GM12878 (cell line): Measurements from ENCODE around the gene USP47. TPM values are rescaled to one million over a fixed set of nuclear protein-coding genes. Genes with fewer than 3 reads are reported as not detected.

ENCODE experiments used
- CHD4 ChIP-seq: fragments of 200-600 bp; sonication (generic); IDR thresholded peaks from 2 replicates; pipeline ENCODE4 v1.6.1; 2016; ENCODE audit warnings: mild to moderate bottlenecking
- E4F1 ChIP-seq: fragments of 450-650 bp; IDR thresholded peaks from 2 replicates; pipeline ENCODE4 v1.6.1; 2018; ENCODE audit warnings: borderline replicate concordance, mild to moderate bottlenecking; ENCODE audit not compliant: partially characterized antibody
- EGR1 ChIP-seq, 2 experiments: IDR thresholded peaks; 1 replicate in 1 of 2; 2 replicates in 1 of 2; pipeline ENCODE4 v1.6.1; 2011 to 2012; ENCODE audit warnings: low read depth in 2 of 2, low read length in 2 of 2, borderline replicate concordance in 1 of 2, mild to moderate bottlenecking in 1 of 2, moderate library complexity in 1 of 2
- GATAD2B ChIP-seq: fragments of 450-650 bp; conservative IDR thresholded peaks from 2 replicates; pipeline ENCODE4 v1.6.1; 2017; ENCODE audit warnings: low read depth, mild to moderate bottlenecking, moderate library complexity
- HDAC2 ChIP-seq: fragments of 200-600 bp; sonication (generic); IDR thresholded peaks from 2 replicates; pipeline ENCODE4 v1.6.1; 2017
- JUNB ChIP-seq: IDR thresholded peaks from 2 replicates; pipeline ENCODE4 v1.6.1; 2016; ENCODE audit warnings: antibody characterized with exemption, mild to moderate bottlenecking
- KLF5 ChIP-seq: fragments of 450-650 bp; IDR thresholded peaks from 2 replicates; pipeline ENCODE4 v1.6.1; 2014; ENCODE audit warnings: mild to moderate bottlenecking; ENCODE audit not compliant: partially characterized antibody
- SUPT20H ChIP-seq: IDR thresholded peaks from 2 replicates; pipeline ENCODE4 v1.6.1; 2011; ENCODE audit warnings: low read depth, mild to moderate bottlenecking, low read length, moderate library complexity, borderline replicate concordance; ENCODE audit not compliant: control insufficient read depth
- ZBTB33 ChIP-seq: fragments of 450-650 bp; IDR thresholded peaks from 2 replicates; pipeline ENCODE4 v1.6.1; 2017; ENCODE audit warnings: mild to moderate bottlenecking
- ZNF217 ChIP-seq: fragments of 450-650 bp; IDR thresholded peaks from 2 replicates; pipeline ENCODE4 v1.6.1; 2017; ENCODE audit warnings: antibody characterized with exemption, mild to moderate bottlenecking
- polyA plus RNA-seq, 11 experiments: library from polyadenylated mRNA; depleted of rRNA in 4 of 11; unstranded in 6 of 11; stranded (reverse) in 5 of 11; fragments of >200 nt; fragmentation: Nextera tagmentation in 4 of 11; fragmentation: Illumina TruSeq in 1 of 11; extraction: Ambion mirVana in 4 of 11; extraction: Trizol in 1 of 11; gene quantifications; 1 replicate in 1 of 11; 2 replicates in 10 of 11; pipeline versions ENCODE4 v1.2.1 to v1.2.3, GENCODE V29; 2011 to 2016; ENCODE audit warnings: inconsistent platforms in 2 of 11, missing spikeins in 2 of 11, low read depth in 1 of 11
- total RNA-seq, 4 experiments: library from RNA; depleted of rRNA in 3 of 4; stranded (reverse); fragments of >200 nt in 3 of 4; fragmentation: Illumina TruSeq in 1 of 4; extraction: Trizol in 1 of 4; gene quantifications; 2 replicates each; pipeline versions ENCODE4 v1.2.1 to v1.2.3, GENCODE V29; 2013 to 2021

USP47 gene
- total and polyA plus RNA-seq, 10 of the 15 experiments (the other 5 are each of a cell fraction or from before 2014, with no cell fraction given), result 13.9 to 54.0 (median 31.6) TPM

GRCh38 chr11:11884774-11885481 lies 43.2 kb downstream of the USP47 start (continued):
- TF ChIP-seq ZBTB33, result no peak
- TF ChIP-seq HDAC2, result no peak
- no peak for TF ChIP-seq EGR1 (IDR thresholded peaks at IDR 0.05; ENCODE audit: borderline replicate concordance in 1 of 2, low read depth in 2 of 2, low read length in 2 of 2)
- peak; percentile 83 for TF ChIP-seq JUNB
- no peak for TF ChIP-seq E4F1
- no peak for TF ChIP-seq GATAD2B
- TF ChIP-seq CHD4, result no peak
- TF ChIP-seq SUPT20H, result no peak
- no peak for TF ChIP-seq KLF5
- no peak for TF ChIP-seq ZNF217
